ENCODE measurements around the gene TJAP1. TPM values are rescaled to one million over a fixed set of nuclear protein-coding genes. Genes with fewer than 3 reads are reported as not detected.

Gene TJAP1
- total RNA-seq, 2 donors from 2014 or later, result 23.4 to 25.4 TPM

Small RNAs within 50 kb of the gene (microRNA-seq; reads per million reads assigned to microRNA genes)
- 0 reads per million in 2 donors for gene MIR6780B (ENCODE audit: borderline microRNAs expressed in 2 of 2)

Other genes with a start within 250 kb of the TJAP1 start
- 10 to 100 TPM; 24.5 to 42.5 TPM for gene DNPH1, start 248.1 kb upstream of the TJAP1 start, total RNA-seq
- under 1 TPM; 0.09 to 0.14 TPM for gene TTBK1, start 234.1 kb upstream of the TJAP1 start, total RNA-seq
- gene SLC22A7, start 179.3 kb upstream of the TJAP1 start, total RNA-seq, result not detected
- 1 to 10 TPM in 1 of 2 donors, under 1 TPM in 1; 1.00 to 1.4 TPM for gene CRIP3, start 168.7 kb upstream of the TJAP1 start, total RNA-seq
- 10 to 100 TPM; 11.2 to 13.9 TPM for gene ZNF318, start 107.9 kb upstream of the TJAP1 start, total RNA-seq
- gene ABCC10, start 50.0 kb upstream of the TJAP1 start, total RNA-seq, result 10 to 100 TPM; 21.1 to 22.4 TPM
- gene DLK2, start 22.0 kb upstream of the TJAP1 start, total RNA-seq, result under 1 TPM; 0.14 to 0.42 TPM
- under 1 TPM; 0.69 to 0.90 TPM for gene LRRC73, start 32.8 kb downstream of the TJAP1 start, total RNA-seq
- 10 to 100 TPM; 54.6 to 61.3 TPM for gene YIPF3, start 39.4 kb downstream of the TJAP1 start, total RNA-seq
- 10 to 100 TPM; 23.9 to 31.7 TPM for gene POLR1C, start 39.5 kb downstream of the TJAP1 start, total RNA-seq
- 10 to 100 TPM; 18.4 to 26.2 TPM for gene XPO5, start 98.5 kb downstream of the TJAP1 start, total RNA-seq
- gene POLH, start 98.6 kb downstream of the TJAP1 start, total RNA-seq, result 10 to 100 TPM; 11.0 to 16.7 TPM
- 10 to 100 TPM; 43.3 to 50.4 TPM for gene GTPBP2, start 151.7 kb downstream of the TJAP1 start, total RNA-seq
- 10 to 100 TPM; 12.0 to 15.5 TPM for gene MAD2L1BP, start 158.3 kb downstream of the TJAP1 start, total RNA-seq
- under 1 TPM; 0.19 to 0.23 TPM for gene RSPH9, start 167.5 kb downstream of the TJAP1 start, total RNA-seq
- 10 to 100 TPM; 25.4 to 28.2 TPM for gene MRPS18A, start 210.2 kb downstream of the TJAP1 start, total RNA-seq